Endodermal cell (in vitro differentiated cells): ENCODE results near the gene MIPEP. TPM values are rescaled to one million over a fixed set of nuclear protein-coding genes. Genes with fewer than 3 reads are reported as not detected.

Experiments used
- DNase-seq: peaks from one replicate; pipeline ENCODE4 v3.0.0-alpha.2; 2017
- H3K27ac ChIP-seq: 2 replicates; pipeline ENCODE4 v1.5.1; 2013; ENCODE audit warnings: mild to moderate bottlenecking, low read depth, low read length, moderate library complexity
- H3K27me3 ChIP-seq: 2 replicates; pipeline ENCODE4 v1.6.1; 2013; ENCODE audit warnings: mild to moderate bottlenecking, low read length, moderate library complexity; ENCODE audit not compliant: insufficient read depth, control insufficient read depth, poor library complexity, severe bottlenecking
- H3K36me3 ChIP-seq: 2 replicates; pipeline ENCODE4 v1.7.0; 2013; ENCODE audit warnings: mild to moderate bottlenecking, low read length, moderate library complexity; ENCODE audit not compliant: control insufficient read depth, insufficient read depth
- H3K4me1 ChIP-seq: one replicate; pipeline ENCODE4 v1.7.0; 2013; ENCODE audit warnings: low read length; ENCODE audit not compliant: control insufficient read depth, insufficient read depth
- H3K4me3 ChIP-seq: 2 replicates; pipeline ENCODE4 v1.5.1; 2013; ENCODE audit warnings: mild to moderate bottlenecking, low read length, moderate library complexity
- H3K9ac ChIP-seq: 2 replicates; pipeline ENCODE4 v1.6.1; 2013; ENCODE audit warnings: mild to moderate bottlenecking, low read length, moderate library complexity; ENCODE audit not compliant: poor library complexity, severe bottlenecking; ENCODE audit errors: extremely low read depth
- H3K9me3 ChIP-seq: 2 replicates; pipeline ENCODE4 v1.6.1; 2013; ENCODE audit warnings: mild to moderate bottlenecking, low read length, moderate library complexity; ENCODE audit not compliant: control insufficient read depth
- H3K27ac Mint-ChIP-seq: 2 replicates; pipeline ENCODE4 v1.8.0; 2020; ENCODE audit warnings: mixed read lengths
- H3K27me3 Mint-ChIP-seq: 2 replicates; pipeline ENCODE4 v1.8.0; 2021; ENCODE audit warnings: mild to moderate bottlenecking, mixed read lengths; ENCODE audit not compliant: insufficient read depth
- H3K36me3 Mint-ChIP-seq: 2 replicates; pipeline ENCODE4 v1.8.0; 2020; ENCODE audit warnings: low read depth, mixed read lengths
- H3K4me1 Mint-ChIP-seq: 2 replicates; pipeline ENCODE4 v1.8.0; 2020; ENCODE audit warnings: mixed read lengths
- H3K4me3 Mint-ChIP-seq: 2 replicates; pipeline ENCODE4 v1.8.0; 2020; ENCODE audit warnings: mild to moderate bottlenecking, moderate library complexity, mixed read lengths
- H3K9me3 Mint-ChIP-seq: 2 replicates; pipeline ENCODE4 v1.8.0; 2020; ENCODE audit warnings: mild to moderate bottlenecking, mixed read lengths
- WGBS, 2 experiments: methylation state at CpG; one replicate each; pipeline versions ENCODE4 v1.1.5 to v1.1.7; 2013; ENCODE audit warnings: missing lambda C conversion rate in 2 of 2, mixed read lengths in 1 of 2; ENCODE audit not compliant: insufficient coverage in 1 of 2, insufficient read length in 1 of 2; 5-methylcytosine and 5-hydroxymethylcytosine counted together
- total RNA-seq, 2 donors: library from RNA; stranded (reverse); fragmentation: NEBNext Ultra II Directional in 1 of 2; extraction: Animal tissue kit (Norgen Biotek cat#: 25700) in 1 of 2; gene quantifications; 2 replicates in 1 of 2; 3 replicates in 1 of 2; pipeline ENCODE4 v1.2.1, GENCODE V29; 2021
- TF ChIP-seq, protein P1 (sequence below): fragments of 200-600 bp; sonication (generic); conservative IDR thresholded peaks from 2 replicates; pipeline ENCODE4 v1.5.0; 2021; ENCODE audit warnings: antibody characterized with exemption, mild to moderate bottlenecking

Gene MIPEP
- total RNA-seq, 2 donors from 2014 or later = 23.1 to 23.9 TPM

DNA sequence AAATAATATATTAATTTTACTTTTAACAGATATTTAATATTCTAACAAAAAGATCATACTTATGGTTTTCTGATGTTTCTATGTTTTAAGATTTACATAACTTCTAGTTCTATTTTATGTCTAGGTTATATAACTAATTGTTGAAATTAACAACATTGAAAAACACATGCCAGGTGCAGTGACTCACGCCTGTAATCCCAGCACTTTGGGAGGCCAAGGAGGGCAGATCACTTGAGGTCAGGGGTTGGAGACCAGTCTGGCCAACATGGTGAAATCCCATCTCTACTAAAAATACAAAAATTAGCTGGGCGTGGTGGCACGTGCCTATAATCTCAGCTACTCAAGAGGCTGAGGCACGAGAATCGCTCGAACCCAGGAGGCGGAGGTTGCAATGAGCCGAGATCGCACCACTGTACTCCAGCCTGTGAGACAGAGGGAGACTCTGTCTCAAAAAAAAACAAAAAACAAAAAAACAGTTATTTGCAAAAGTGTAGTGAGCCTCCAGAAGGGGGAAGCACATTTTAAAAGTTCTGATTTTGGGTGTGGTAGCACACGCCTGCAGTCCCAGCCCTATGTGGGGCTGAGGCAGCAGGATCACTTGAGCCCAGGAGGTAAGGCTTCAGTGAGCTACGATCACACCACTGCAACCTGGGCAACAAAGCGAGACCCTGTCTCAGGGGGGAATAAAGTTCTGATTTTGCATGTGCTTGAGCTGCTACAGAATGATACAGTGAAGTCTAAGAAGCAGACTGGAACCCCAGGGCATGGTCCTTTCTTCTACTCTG is 18.7 kb downstream of the MIPEP start:
- Histone ChIP-seq H3K27me3 (no peaks in the 10 kb centered on the region), H3K9me3 (no peaks in the 10 kb centered on the region), H3K4me3 (no peak overlapping the region), H3K36me3 (peaks cover 4% of the 10 kb centered on the region), H3K27ac (no peak overlapping the region), H3K9ac (no peak overlapping the region), H3K4me1 (peaks cover 2% of the 10 kb centered on the region)
- H3K4me1 Mint-ChIP-seq = no peaks in the 10 kb centered on the region
- H3K9me3 Mint-ChIP-seq = no peaks in the 10 kb centered on the region
- H3K36me3 Mint-ChIP-seq = no peaks in the 10 kb centered on the region
- TF ChIP-seq, protein P1, sequence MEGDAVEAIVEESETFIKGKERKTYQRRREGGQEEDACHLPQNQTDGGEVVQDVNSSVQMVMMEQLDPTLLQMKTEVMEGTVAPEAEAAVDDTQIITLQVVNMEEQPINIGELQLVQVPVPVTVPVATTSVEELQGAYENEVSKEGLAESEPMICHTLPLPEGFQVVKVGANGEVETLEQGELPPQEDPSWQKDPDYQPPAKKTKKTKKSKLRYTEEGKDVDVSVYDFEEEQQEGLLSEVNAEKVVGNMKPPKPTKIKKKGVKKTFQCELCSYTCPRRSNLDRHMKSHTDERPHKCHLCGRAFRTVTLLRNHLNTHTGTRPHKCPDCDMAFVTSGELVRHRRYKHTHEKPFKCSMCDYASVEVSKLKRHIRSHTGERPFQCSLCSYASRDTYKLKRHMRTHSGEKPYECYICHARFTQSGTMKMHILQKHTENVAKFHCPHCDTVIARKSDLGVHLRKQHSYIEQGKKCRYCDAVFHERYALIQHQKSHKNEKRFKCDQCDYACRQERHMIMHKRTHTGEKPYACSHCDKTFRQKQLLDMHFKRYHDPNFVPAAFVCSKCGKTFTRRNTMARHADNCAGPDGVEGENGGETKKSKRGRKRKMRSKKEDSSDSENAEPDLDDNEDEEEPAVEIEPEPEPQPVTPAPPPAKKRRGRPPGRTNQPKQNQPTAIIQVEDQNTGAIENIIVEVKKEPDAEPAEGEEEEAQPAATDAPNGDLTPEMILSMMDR = no peak
- H3K4me3 Mint-ChIP-seq = no peak overlapping the region
- no peaks in the 10 kb centered on the region for H3K27me3 Mint-ChIP-seq
- H3K27ac Mint-ChIP-seq = no peak overlapping the region
- WGBS, 2 experiments = 94 to 100% methylated on average over 2 to 12 of the region's 12 CpGs
- no peak for DNase-seq

DNA sequence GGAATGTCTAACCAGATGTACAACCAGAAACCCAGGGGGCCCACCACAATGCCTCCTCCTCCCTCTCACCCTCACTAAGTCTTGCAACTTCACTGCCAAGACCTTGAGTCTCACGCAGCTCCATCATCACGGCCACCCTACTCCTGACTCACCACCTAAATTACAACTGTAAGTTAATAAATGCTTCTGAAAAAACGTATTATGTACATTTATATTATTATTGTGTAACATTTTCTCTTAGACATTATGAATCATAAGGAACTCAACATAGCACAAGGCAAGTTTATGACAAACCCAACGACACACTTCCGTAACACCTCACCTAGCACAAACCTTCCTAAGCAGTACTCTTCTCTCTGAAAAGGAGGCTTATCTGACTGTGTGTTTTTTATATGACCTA is 20.7 kb downstream of the MIPEP start:
- TF ChIP-seq, protein P1 = no peak
- Mint-ChIP-seq H3K4me1 (no peaks in the 10 kb centered on the region), H3K36me3 (no peaks in the 10 kb centered on the region), H3K9me3 (no peaks in the 10 kb centered on the region), H3K27ac (no peak overlapping the region), H3K4me3 (no peak overlapping the region), H3K27me3 (no peaks in the 10 kb centered on the region)
- peaks cover 4% of the 10 kb centered on the region for H3K36me3 ChIP-seq
- H3K9me3 ChIP-seq = no peaks in the 10 kb centered on the region
- no peak overlapping the region for H3K9ac ChIP-seq
- H3K4me1 ChIP-seq = peaks cover 2% of the 10 kb centered on the region
- no peak for DNase-seq
- no peak overlapping the region for H3K4me3 ChIP-seq
- 86 to 100% methylated on average over 1 to 4 of the region's 5 CpGs for WGBS, 2 experiments
- H3K27me3 ChIP-seq = no peaks in the 10 kb centered on the region
- no peak overlapping the region for H3K27ac ChIP-seq

DNA sequence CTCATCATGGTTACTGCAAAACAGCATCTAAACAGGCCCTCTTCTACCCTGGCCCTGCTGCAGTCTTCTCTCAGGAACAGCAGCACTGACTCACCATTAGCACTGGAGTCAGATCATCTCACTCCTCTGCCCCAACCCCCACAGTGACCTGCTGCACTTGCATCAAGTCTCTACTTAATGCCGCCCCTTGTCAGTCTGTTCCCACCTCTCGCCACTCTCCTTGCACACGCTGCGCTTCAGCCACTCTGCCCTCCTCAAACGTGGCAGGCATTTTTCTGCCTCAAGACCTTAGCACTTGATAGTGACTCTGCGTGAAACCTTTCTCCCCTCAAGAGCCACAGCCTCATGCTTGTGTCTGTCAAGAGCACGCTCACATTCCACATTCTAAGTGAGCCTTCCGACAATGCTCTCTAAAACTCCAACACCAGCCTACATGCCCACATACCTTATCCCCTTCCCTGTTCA is 22.1 kb downstream of the MIPEP start:
- peak; percentile 68 for DNase-seq
- Mint-ChIP-seq H3K4me3 (no peak overlapping the region), H3K27me3 (no peaks in the 10 kb centered on the region), H3K36me3 (no peaks in the 10 kb centered on the region), H3K27ac (no peak overlapping the region), H3K4me1 (no peaks in the 10 kb centered on the region), H3K9me3 (no peaks in the 10 kb centered on the region)
- H3K9ac ChIP-seq = no peak overlapping the region
- peaks cover 2% of the 10 kb centered on the region for H3K4me1 ChIP-seq
- no peaks in the 10 kb centered on the region for H3K9me3 ChIP-seq
- TF ChIP-seq, protein P1 = no peak
- no peak overlapping the region for H3K4me3 ChIP-seq
- WGBS, 2 experiments = 64 to 71% methylated on average over 8 of the region's 8 CpGs
- H3K36me3 ChIP-seq = peaks cover 4% of the 10 kb centered on the region
- H3K27me3 ChIP-seq = no peaks in the 10 kb centered on the region
- H3K27ac ChIP-seq = no peak overlapping the region
